ENCODE data around the gene UBE2Q1. TPM values are rescaled to one million over a fixed set of nuclear protein-coding genes. Genes with fewer than 3 reads are reported as not detected.

The UBE2Q1 gene
- polyA plus RNA-seq, 2 of the 4 experiments (the other 2 are of a cell fraction) = 17.6 to 49.7 TPM

- FAIRE-seq (no peak), DNase-seq (ENCODE audit: low read depth in 1 of 2, low spot score in 1 of 2) (no peak), ATAC-seq (no peak; a peak in 1 of 6 replicates)
- Histone ChIP-seq H3K4me1 (no peaks in the 10 kb centered on the region), H3K9me3 (no peaks in the 10 kb centered on the region), H3K4me3 (no peak overlapping the region), H3K4me2 (no peak overlapping the region), H3K27ac (no peak overlapping the region)
- no peak for TF ChIP-seq MYC (IDR thresholded peaks at IDR 0.05; ENCODE audit: borderline replicate concordance, low read length)
- no peak for TF ChIP-seq RFX5 (IDR thresholded peaks at IDR 0.05)
- no peak for TF ChIP-seq ZNF302 (CRISPR knock-in tag; IDR thresholded peaks at IDR 0.05)
- TF ChIP-seq PHF8 (IDR thresholded peaks at IDR 0.05; ENCODE audit: borderline replicate concordance, low read depth) = no peak
- TF ChIP-seq FOSL2 (IDR thresholded peaks at IDR 0.05) = no peak
- no peak for TF ChIP-seq FOSL2 (CRISPR knock-in tag; IDR thresholded peaks at IDR 0.05)
- no peak for TF ChIP-seq JUNB (IDR thresholded peaks at IDR 0.05)
- TF ChIP-seq BHLHE40 (IDR thresholded peaks at IDR 0.05; ENCODE audit: low read depth, low read length) = no peak
- ChIA-PET CTCF (interaction anchor here (0.8 to 1.5 kb wide), 2 partner anchors 18 to 61 kb away, joined by 4 to 5 read pairs; no protein-coding TSS in a partner anchor), POLR2A (interaction anchor here (0.5 to 1.6 kb wide), 2 partner anchors 36 to 378 kb away, joined by 3 to 6 read pairs; no protein-coding TSS in a partner anchor)
- 89% methylated on average over 1 of the region's 1 CpG for WGBS (ENCODE audit: missing lambda C conversion rate)
Observed at GRCh38 chr1:154595621-154596020, 37.2 kb upstream of the UBE2Q1 start.

- Histone ChIP-seq H3K4me1 (no peaks in the 10 kb centered on the region), H3K27ac (no peak overlapping the region), H3K9me3 (no peaks in the 10 kb centered on the region), H3K4me2 (no peak overlapping the region), H3K4me3 (no peak overlapping the region)
- ChIA-PET POLR2A (interaction anchor here (1.6 kb wide), 1 partner anchor 35 kb away, joined by 3 read pairs; no protein-coding TSS in a partner anchor), CTCF (interaction anchor here (0.8 to 1.5 kb wide), 5 partner anchors 9 to 60 kb away, joined by 3 to 5 read pairs (median 4); no protein-coding TSS in a partner anchor)
- 88% methylated on average over 7 of the region's 7 CpGs for WGBS (ENCODE audit: missing lambda C conversion rate)
- FAIRE-seq (no peak), ATAC-seq (no peak), DNase-seq (ENCODE audit: low read depth in 1 of 2, low spot score in 1 of 2) (no peak)
- TF ChIP-seq NPAS2 (CRISPR knock-in tag; IDR thresholded peaks at IDR 0.05; ENCODE audit: borderline replicate concordance) = no peak
- TF ChIP-seq EP300 (IDR thresholded peaks at IDR 0.05) = no peak
- TF ChIP-seq EHF (CRISPR knock-in tag; IDR thresholded peaks at IDR 0.05) = no peak
- TF ChIP-seq HOXB5 (CRISPR knock-in tag; IDR thresholded peaks at IDR 0.05) = no peak
- no peak for TF ChIP-seq HOXB13 (CRISPR knock-in tag; IDR thresholded peaks at IDR 0.05; ENCODE audit: low read depth)
- TF ChIP-seq FOSB (CRISPR knock-in tag; IDR thresholded peaks at IDR 0.05) = no peak
- TF ChIP-seq RCOR1 (IDR thresholded peaks at IDR 0.05; ENCODE audit: low read depth, low read length) = no peak
- no peak for TF ChIP-seq FOXS1 (CRISPR knock-in tag; IDR thresholded peaks at IDR 0.05)
- no peak for TF ChIP-seq FOSL2 (IDR thresholded peaks at IDR 0.05)
- no peak for TF ChIP-seq FOSL2 (CRISPR knock-in tag; IDR thresholded peaks at IDR 0.05)
- no peak for TF ChIP-seq ZC3H11A (IDR thresholded peaks at IDR 0.05)
- no peak for TF ChIP-seq NR3C1 (IDR thresholded peaks at IDR 0.05)
- no peak for TF ChIP-seq MAFK (IDR thresholded peaks at IDR 0.05; ENCODE audit: partially characterized antibody)
- no peak for TF ChIP-seq CEBPB (IDR thresholded peaks at IDR 0.05)
- no peak for TF ChIP-seq TFCP2L1 (CRISPR knock-in tag; IDR thresholded peaks at IDR 0.05)
- TF ChIP-seq ELK1 (IDR thresholded peaks at IDR 0.05; ENCODE audit: low read depth, low read length) = no peak
Observed at GRCh38 chr1:154594811-154595210, 36.3 kb upstream of the UBE2Q1 start.

GRCh38 chr1:154593390-154593789 lies 34.9 kb upstream of the UBE2Q1 start:
- H3K4me3 ChIP-seq = no peak overlapping the region
- ATAC-seq = no peak
- ChIA-PET POLR2A (no interaction called here), CTCF (interaction anchor here (1.3 to 1.5 kb wide), 2 partner anchors 12 to 34 kb away, joined by 4 read pairs; no protein-coding TSS in a partner anchor)
- TF ChIP-seq MAFK (IDR thresholded peaks at IDR 0.05; ENCODE audit: partially characterized antibody) (no peak), RNF2 (IDR thresholded peaks at IDR 0.05; ENCODE audit: borderline replicate concordance, low read depth) (no peak), SMC3 (IDR thresholded peaks at IDR 0.05) (no peak), NFE2L2 (conservative IDR thresholded peaks at IDR 0.05; ENCODE audit: low read length) (no peak), EP300 (IDR thresholded peaks at IDR 0.05) (no peak), USF2 (IDR thresholded peaks at IDR 0.05) (no peak), GATA3 (IDR thresholded peaks at IDR 0.05; ENCODE audit: borderline replicate concordance) (no peak), NPAS2 (CRISPR knock-in tag; IDR thresholded peaks at IDR 0.05; ENCODE audit: borderline replicate concordance) (no peak), HOXA7 (CRISPR knock-in tag; IDR thresholded peaks at IDR 0.05) (no peak), E2F6 (IDR thresholded peaks at IDR 0.05; ENCODE audit: borderline replicate concordance, low read depth) (no peak), CHD4 (IDR thresholded peaks at IDR 0.05; ENCODE audit: borderline replicate concordance) (no peak), KDM1A (IDR thresholded peaks at IDR 0.05; ENCODE audit: low read depth) (no peak)
- no peak overlapping the region for H3K4me2 ChIP-seq
- no peak for FAIRE-seq
- DNase-seq (ENCODE audit: low read depth in 1 of 2, low spot score in 1 of 2) = no peak
- H3K4me1 ChIP-seq = no peaks in the 10 kb centered on the region
- no peaks in the 10 kb centered on the region for H3K9me3 ChIP-seq
- H3K27ac ChIP-seq = no peak overlapping the region
